HepG2 (cell line): ENCODE measurements around the gene VPS54. TPM values are rescaled to one million over a fixed set of nuclear protein-coding genes. Genes with fewer than 3 reads are reported as not detected.

Source experiments
- ATAC-seq: fragments of 200-7000 bp; cut with Tn5 transposase; 3 replicates; pipeline ENCODE4 v1.9.1; 2020; ENCODE audit warnings: mild to moderate bottlenecking, moderate library complexity
- BruUV-seq: library from RNA; stranded (reverse); fragments of 400-500 nt; replicated peaks from 2 replicates; lab custom pipeline; 2021; lab: Mats Ljungman, UMichigan
- CTCF ChIA-PET: fragments of 300-600 bp; formaldehyde crosslinking; extraction: SDS; loops from one replicate; lab custom pipeline; 2021; ENCODE audit warnings: low total read pairs, inconsistent platforms, low intra/inter-chr PET ratio; lab: Yijun Ruan, JAX
- POLR2A ChIA-PET: fragments of 350-600 bp; sonication (Branson Sonifier 250); formaldehyde crosslinking; loops from one replicate; lab custom pipeline; 2020; ENCODE audit warnings: antibody characterized with exemption, inconsistent platforms; lab: Yijun Ruan, JAX
- DNase-seq: peaks from one replicate; pipeline ENCODE4 v3.0.0-alpha.2; 2015; ENCODE audit warnings: low spot score
- FAIRE-seq: peaks from 3 replicates; lab custom pipeline; 2011; peaks lifted over from hg19 to GRCh38; lab: Jason Lieb, UNC
- H2AFZ ChIP-seq: one replicate; pipeline ENCODE4 v1.6.1; 2011; ENCODE audit warnings: low read length, inconsistent platforms
- H3K27ac ChIP-seq: fragments of 300-600 bp; 3 replicates; pipeline ENCODE4 v1.8.0; 2011; ENCODE audit warnings: mixed run types, mild to moderate bottlenecking, mixed read lengths, low read length, inconsistent platforms; ENCODE audit not compliant: insufficient read depth; ENCODE audit errors: extremely low read length
- H3K27me3 ChIP-seq, 2 experiments: fragments of 200-600 bp in 1 of 2; 2 replicates in 1 of 2; 3 replicates in 1 of 2; pipeline versions ENCODE4 v1.6.0 to v1.8.0; 2011; ENCODE audit warnings: low read length in 2 of 2, mild to moderate bottlenecking in 2 of 2, moderate library complexity in 2 of 2, inconsistent platforms in 1 of 2; ENCODE audit not compliant: insufficient read depth in 2 of 2, control insufficient read depth in 1 of 2
- H3K36me3 ChIP-seq, 2 experiments: fragments of 200-600 bp in 1 of 2; replicated peaks in 1 of 2; 2 replicates in 1 of 2; 3 replicates in 1 of 2; pipeline versions ENCODE4 v1.5.1 to v1.8.0; 2011; ENCODE audit warnings: low read length in 2 of 2, inconsistent platforms in 1 of 2; ENCODE audit not compliant: insufficient read depth in 2 of 2, control insufficient read depth in 1 of 2
- H3K4me1 ChIP-seq: 2 replicates; pipeline ENCODE4 v1.5.1; 2012; ENCODE audit warnings: low read length, inconsistent platforms; ENCODE audit not compliant: insufficient read depth
- H3K4me2 ChIP-seq: 2 replicates; pipeline ENCODE4 v1.6.0; 2011; ENCODE audit warnings: low read depth, low read length, inconsistent platforms
- H3K4me3 ChIP-seq, 3 experiments: fragments of 200-600 bp in 1 of 3; sonication (generic), shearing (Covaris generic) in 1 of 3; replicated peaks in 1 of 3; 2 replicates each; pipeline ENCODE4 v1.5.1; 2011 to 2016; ENCODE audit warnings: low read length in 3 of 3, inconsistent platforms in 2 of 3, low read depth in 2 of 3, mild to moderate bottlenecking in 2 of 3, control low read depth in 1 of 3, mixed read lengths in 1 of 3; ENCODE audit not compliant: insufficient read depth in 1 of 3
- H3K79me2 ChIP-seq: one replicate; pipeline ENCODE4 v1.6.1; 2011; ENCODE audit warnings: low read length, inconsistent platforms; ENCODE audit not compliant: insufficient read depth
- H3K9ac ChIP-seq: 2 replicates; pipeline ENCODE4 v1.6.0; 2011; ENCODE audit warnings: mild to moderate bottlenecking, low read depth, low read length, inconsistent platforms; ENCODE audit not compliant: insufficient read depth
- H3K9me3 ChIP-seq: 2 replicates; pipeline ENCODE4 v1.5.1; 2012; ENCODE audit warnings: mild to moderate bottlenecking, low read length
- H4K20me1 ChIP-seq: 2 replicates; pipeline ENCODE4 v1.6.0; 2011; ENCODE audit warnings: inconsistent platforms, mild to moderate bottlenecking, low read length, moderate library complexity; ENCODE audit not compliant: insufficient read depth
- ASH2L ChIP-seq: fragments of 300-600, 200-600 bp; sonication (generic); IDR thresholded peaks from 2 replicates; pipeline ENCODE4 v1.7.0; 2017; ENCODE audit warnings: low read depth, mild to moderate bottlenecking, moderate library complexity, mixed read lengths, low read length; ENCODE audit not compliant: insufficient read length
- MAFF ChIP-seq: IDR thresholded peaks from 2 replicates; pipeline ENCODE4 v1.6.1; 2011; ENCODE audit warnings: low read depth, low read length, improper control_type of control experiment
- MAFK ChIP-seq, 2 experiments: IDR thresholded peaks in 1 of 2; conservative IDR thresholded peaks in 1 of 2; 2 replicates each; pipeline ENCODE4 v1.6.1; 2011; ENCODE audit warnings: improper control_type of control experiment in 2 of 2, low read length in 2 of 2
- NKX3-1 ChIP-seq: sonication (generic); formaldehyde crosslinking; IDR thresholded peaks from 2 replicates; pipeline ENCODE4 v1.5.0; 2020; ENCODE audit warnings: missing genetic modification reagents
- RBM22 ChIP-seq: fragments of 200-400 bp; formaldehyde crosslinking; optimal IDR thresholded peaks from 2 replicates; pipeline ENCODE3; 2017; ENCODE audit warnings: mild to moderate bottlenecking, low read length, moderate library complexity
- RNF2 ChIP-seq: fragments of 450-650 bp; conservative IDR thresholded peaks from 2 replicates; pipeline ENCODE4 v1.6.1; 2016; ENCODE audit warnings: low read depth
- SNAPC2 ChIP-seq: sonication (generic); formaldehyde crosslinking; IDR thresholded peaks from 2 replicates; pipeline ENCODE4 v1.8.1; 2022; ENCODE audit warnings: mild to moderate bottlenecking, missing genetic modification reagents
- ZMYM2 ChIP-seq: sonication (generic); formaldehyde crosslinking; IDR thresholded peaks from 2 replicates; pipeline ENCODE4 v1.8.0; 2022; ENCODE audit warnings: mild to moderate bottlenecking, missing genetic modification reagents
- ZNF24 ChIP-seq: fragments of 450-650 bp; IDR thresholded peaks from 2 replicates; pipeline ENCODE4 v1.6.1; 2017; ENCODE audit warnings: antibody characterized with exemption, mild to moderate bottlenecking
- WGBS: methylation state at CpG from one replicate; pipeline ENCODE4 v1.1.6; 2017; ENCODE audit warnings: low lambda C conversion rate; 5-methylcytosine and 5-hydroxymethylcytosine counted together
- in situ Hi-C: cut with HindIII; loops from 2 replicates; pipeline ENCODE4 v1.10.0; 2017; ENCODE audit warnings: low pct_unique_long_range_greater_than_20kb; ENCODE audit not compliant: extremely low pct_ligation_motif_present
- intact Hi-C: fragments of 100-400 bp; cut with micrococcal nuclease; formaldehyde crosslinking; loops from one replicate; pipeline ENCODE4 v1.10.0; 2022; ENCODE audit not compliant: unreplicated experiment
- polyA plus RNA-seq, 8 experiments: library from polyadenylated mRNA; depleted of rRNA in 3 of 8; stranded (reverse) in 7 of 8; unstranded in 1 of 8; fragments of >200 nt; fragmentation: Illumina TruSeq in 4 of 8; extraction: Trizol in 4 of 8; gene quantifications; 2 replicates each; pipeline versions ENCODE4 v1.2.1 to v1.2.3, GENCODE V29; 2011 to 2016; ENCODE audit warnings: low read depth in 4 of 8, missing spikeins in 1 of 8, mixed read lengths in 1 of 8; ENCODE audit not compliant: insufficient read depth in 1 of 8
- total RNA-seq, 5 experiments: library from RNA; depleted of rRNA; stranded (reverse); fragments of >200 nt; fragmentation: Illumina TruSeq; extraction: Trizol; gene quantifications; 2 replicates each; pipeline ENCODE4 v1.2.3, GENCODE V29; 2016; ENCODE audit warnings: low read depth in 1 of 5
- TF ChIP-seq, protein P1 (sequence below): IDR thresholded peaks from 2 replicates; pipeline ENCODE4 v1.6.1; 2016; ENCODE audit warnings: low read depth, borderline replicate concordance

The VPS54 gene
- total and polyA plus RNA-seq, 2 of the 13 experiments (the other 11 are each of a cell fraction or from before 2014, with no cell fraction given): 64.7 to 77.5 TPM

DNA sequence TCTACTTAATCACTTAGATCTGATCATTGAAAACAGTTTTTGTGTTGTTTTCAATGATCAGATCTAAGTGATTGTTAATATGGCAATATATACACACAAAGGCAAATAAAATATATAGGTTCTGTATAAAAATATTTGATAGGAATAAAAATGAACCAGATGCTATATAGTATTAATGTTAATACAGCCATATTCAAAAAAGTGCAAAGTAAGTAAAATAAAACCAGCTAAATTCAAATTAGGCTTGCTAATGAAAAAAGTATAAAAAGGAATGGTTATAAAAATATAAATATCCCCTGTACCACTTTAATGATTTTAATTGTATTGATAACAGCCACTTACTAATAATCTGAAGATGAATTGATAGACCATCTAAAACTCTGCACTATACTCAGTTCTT lies 38.4 kb downstream of the VPS54 start:
- ChIA-PET CTCF (no interaction called here), POLR2A (no interaction called here)
- Histone ChIP-seq H3K4me2 (no peak overlapping the region), H3K4me3 (no peak overlapping the region), H3K9me3 (no peaks in the 10 kb centered on the region), H3K4me1 (peaks cover 57% of the 10 kb centered on the region), H3K9ac (no peak overlapping the region), H3K27ac (peak overlapping the region; percentile 62), H3K79me2 (peaks cover 34% of the 10 kb centered on the region), H3K27me3 (no peaks in the 10 kb centered on the region), H3K36me3 (peaks cover 12 to 63% of the 10 kb centered on the region in 2 experiments), H2AFZ (no peak overlapping the region), H4K20me1 (no peaks in the 10 kb centered on the region)
- FAIRE-seq (no peak), DNase-seq (no peak), ATAC-seq (no peak)
- TF ChIP-seq MAFF (peak; percentile 33; the same call in 1 of the 2 replicates), MAFK (conservative IDR thresholded peaks at IDR 0.05 in 1 of 2, IDR thresholded peaks at IDR 0.05 in 1 of 2; ENCODE audit: low read length in 2 of 2) (peak in 1 of 2 experiments; percentile 66; a peak in 2 of 4 replicates), ZMYM2 (no peak)
- BruUV-seq: no TSS peak
- intact Hi-C loops: loop anchor here (5.0 kb wide), 1 partner anchor 38 kb away; no protein-coding TSS in a partner anchor
- in situ Hi-C loops: no loop called here

DNA sequence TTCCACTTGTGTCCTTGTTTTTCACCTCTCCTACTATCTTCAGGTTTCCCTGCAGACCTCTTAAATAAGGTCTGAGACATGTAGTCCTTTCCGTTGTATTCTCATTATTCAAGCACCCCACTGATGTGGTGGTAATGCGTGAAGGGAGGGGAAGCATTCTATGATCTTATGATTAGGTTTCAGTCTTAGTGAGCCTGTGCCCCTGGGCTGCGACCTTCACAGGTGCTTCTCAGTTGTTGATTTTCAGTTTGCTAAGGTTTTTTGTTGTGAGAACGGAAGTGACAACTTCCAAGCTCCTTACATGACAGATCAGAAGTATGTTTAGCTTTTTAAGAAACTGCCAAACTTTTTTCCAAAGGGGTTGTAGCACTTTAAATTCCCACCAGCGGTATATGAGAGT lies 41.3 kb downstream of the VPS54 start:
- TF ChIP-seq RBM22 (peak; percentile 71), SNAPC2 (no peak), RNF2 (no peak), ASH2L (no peak), NKX3-1 (CRISPR knock-in tag) (no peak), ZNF24 (no peak)
- TF ChIP-seq, protein P1, sequence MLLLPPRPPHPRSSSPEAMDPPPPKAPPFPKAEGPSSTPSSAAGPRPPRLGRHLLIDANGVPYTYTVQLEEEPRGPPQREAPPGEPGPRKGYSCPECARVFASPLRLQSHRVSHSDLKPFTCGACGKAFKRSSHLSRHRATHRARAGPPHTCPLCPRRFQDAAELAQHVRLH: no peak
- intact Hi-C loops: no loop called here
- no peak for FAIRE-seq
- H3K9ac ChIP-seq: no peak overlapping the region
- H3K4me1 ChIP-seq: peaks cover 28% of the 10 kb centered on the region
- no peak for DNase-seq
- in situ Hi-C loops: no loop called here
- ChIA-PET CTCF (no interaction called here), POLR2A (no interaction called here)
- no peaks in the 10 kb centered on the region for H3K9me3 ChIP-seq
- no peaks in the 10 kb centered on the region for H4K20me1 ChIP-seq
- 96% methylated on average over 5 of the region's 5 CpGs for WGBS
- H2AFZ ChIP-seq: no peak overlapping the region
- H3K27ac ChIP-seq: no peak overlapping the region
- H3K4me2 ChIP-seq: no peak overlapping the region
- H3K36me3 ChIP-seq: peaks cover 18 to 90% of the 10 kb centered on the region in 2 experiments
- peaks cover 22% of the 10 kb centered on the region for H3K79me2 ChIP-seq
- no peak for ATAC-seq
- BruUV-seq: no TSS peak
- H3K27me3 ChIP-seq: no peaks in the 10 kb centered on the region
- no peak overlapping the region for H3K4me3 ChIP-seq
